GM12873 (cell line): ENCODE results near the gene ABCA12.

Source experiments
- TF ChIP-seq, protein P1 (sequence below): IDR thresholded peaks from 2 replicates; pipeline ENCODE4 v1.5.1; 2012; ENCODE audit warnings: low read depth, mild to moderate bottlenecking, moderate library complexity, low read length, control low read depth; ENCODE audit not compliant: insufficient read depth; ENCODE audit errors: missing control alignments

ABCA12 gene

DNA sequence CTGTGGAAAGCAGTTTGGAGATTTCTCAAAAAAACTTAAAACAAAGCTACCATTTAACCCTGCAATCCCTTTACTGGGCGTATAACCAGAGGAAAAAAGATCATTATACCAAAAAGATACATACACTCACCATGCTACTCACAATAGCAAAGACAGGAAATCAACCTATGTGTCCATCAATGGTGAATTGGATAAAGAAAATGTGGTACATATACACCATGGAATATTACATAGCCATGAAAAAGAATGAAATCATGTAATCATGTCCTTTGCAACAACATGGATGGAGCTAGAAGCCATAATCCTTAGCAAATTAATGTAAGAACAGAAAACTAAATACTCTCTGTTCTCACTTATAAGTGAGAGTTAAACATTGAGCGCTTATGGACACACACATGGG is 18.6 kb downstream of the ABCA12 start:
- TF ChIP-seq, protein P1, sequence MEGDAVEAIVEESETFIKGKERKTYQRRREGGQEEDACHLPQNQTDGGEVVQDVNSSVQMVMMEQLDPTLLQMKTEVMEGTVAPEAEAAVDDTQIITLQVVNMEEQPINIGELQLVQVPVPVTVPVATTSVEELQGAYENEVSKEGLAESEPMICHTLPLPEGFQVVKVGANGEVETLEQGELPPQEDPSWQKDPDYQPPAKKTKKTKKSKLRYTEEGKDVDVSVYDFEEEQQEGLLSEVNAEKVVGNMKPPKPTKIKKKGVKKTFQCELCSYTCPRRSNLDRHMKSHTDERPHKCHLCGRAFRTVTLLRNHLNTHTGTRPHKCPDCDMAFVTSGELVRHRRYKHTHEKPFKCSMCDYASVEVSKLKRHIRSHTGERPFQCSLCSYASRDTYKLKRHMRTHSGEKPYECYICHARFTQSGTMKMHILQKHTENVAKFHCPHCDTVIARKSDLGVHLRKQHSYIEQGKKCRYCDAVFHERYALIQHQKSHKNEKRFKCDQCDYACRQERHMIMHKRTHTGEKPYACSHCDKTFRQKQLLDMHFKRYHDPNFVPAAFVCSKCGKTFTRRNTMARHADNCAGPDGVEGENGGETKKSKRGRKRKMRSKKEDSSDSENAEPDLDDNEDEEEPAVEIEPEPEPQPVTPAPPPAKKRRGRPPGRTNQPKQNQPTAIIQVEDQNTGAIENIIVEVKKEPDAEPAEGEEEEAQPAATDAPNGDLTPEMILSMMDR, result no peak

DNA sequence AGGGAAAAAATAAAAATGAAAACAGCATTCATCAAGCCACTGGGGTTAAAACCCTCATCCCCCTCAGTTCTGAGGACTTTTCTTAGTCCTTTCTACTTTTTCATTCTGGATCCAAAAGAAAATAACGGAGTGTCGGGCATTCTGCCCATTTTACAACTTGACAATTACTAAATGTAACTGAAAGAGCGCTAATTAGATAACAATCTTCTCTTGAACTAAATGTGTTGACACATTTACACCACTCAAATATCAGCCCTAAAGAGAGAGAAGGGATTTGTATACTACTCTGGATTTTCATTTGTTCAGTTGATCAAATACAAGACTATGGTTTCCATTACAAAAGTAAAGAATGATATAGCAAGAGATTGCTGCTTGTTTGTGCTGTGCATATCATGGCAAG is 27.5 kb downstream of the ABCA12 start:
- TF ChIP-seq, protein P1, result no peak

DNA sequence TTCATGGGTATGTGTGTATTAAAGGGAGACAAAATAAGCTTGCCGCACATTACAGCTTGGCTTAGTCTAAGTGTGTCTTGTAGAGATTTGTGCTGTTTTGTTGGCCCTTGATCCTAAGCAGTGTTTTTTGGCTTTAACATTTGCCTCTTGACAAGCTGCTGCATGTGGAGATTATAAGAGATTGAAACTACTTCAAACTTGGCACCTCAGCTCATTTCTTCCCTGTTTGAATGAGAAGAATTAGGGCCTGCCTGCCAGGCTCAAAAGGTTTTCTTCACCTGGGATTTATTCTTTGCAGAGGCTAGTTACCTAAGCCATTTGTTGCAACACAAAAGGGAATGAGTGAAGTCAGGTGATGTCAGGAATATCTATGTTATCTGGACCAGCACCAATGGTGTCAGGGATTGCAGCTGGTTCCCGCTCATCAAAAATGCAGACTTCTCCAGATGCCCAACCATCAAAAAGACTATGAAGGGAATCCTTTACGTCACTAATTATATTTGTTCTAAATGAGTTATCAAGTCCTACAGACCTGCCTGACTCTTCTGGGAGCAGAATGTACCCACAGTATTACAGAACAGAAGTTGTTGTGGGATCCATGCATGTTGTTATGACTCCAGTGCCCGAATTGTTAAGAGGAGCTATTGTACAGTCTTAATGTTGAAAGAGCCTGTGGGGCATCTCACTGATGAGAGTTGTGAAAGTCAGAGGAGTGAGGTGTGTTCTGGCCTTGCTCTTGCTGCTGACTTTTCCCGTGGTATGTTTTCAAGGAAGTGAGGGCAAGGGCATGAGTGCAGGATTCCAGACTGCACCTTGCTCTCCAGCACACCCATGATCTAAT is 31.0 kb downstream of the ABCA12 start:
- TF ChIP-seq, protein P1, result no peak

DNA sequence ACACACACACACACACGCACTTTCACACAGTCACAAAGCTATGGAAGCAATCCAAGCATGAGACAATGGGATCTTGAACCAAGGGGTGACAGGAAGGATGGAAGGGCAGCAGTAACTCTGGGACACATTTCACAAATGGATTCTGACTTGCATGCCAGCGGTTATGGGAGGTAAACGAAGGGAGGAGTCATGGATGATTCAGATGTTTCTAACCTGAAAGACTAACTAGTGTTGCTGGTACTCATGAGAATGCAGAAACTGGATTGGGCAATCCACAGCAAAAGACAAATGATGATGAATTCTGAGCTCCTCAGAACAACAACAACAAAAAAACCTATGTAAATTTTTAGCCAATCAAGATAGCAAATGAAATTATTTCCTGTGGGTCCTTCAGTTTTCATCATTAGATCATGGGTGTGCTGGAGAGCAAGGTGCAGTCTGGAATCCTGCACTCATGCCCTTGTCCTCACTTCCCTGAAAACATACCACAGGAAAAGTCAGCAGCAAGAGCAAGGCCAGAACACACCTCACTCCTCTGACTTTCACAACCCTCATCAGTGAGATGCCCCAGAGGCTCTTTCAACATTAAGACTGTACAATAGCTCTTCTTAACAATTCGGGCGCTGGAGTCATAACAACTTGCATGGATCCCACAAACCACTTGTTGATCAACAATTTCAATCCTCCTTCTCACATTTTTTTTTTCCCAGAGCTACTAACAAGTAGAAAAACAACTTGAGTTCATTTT is 32.6 kb downstream of the ABCA12 start:
- TF ChIP-seq, protein P1, result no peak

DNA sequence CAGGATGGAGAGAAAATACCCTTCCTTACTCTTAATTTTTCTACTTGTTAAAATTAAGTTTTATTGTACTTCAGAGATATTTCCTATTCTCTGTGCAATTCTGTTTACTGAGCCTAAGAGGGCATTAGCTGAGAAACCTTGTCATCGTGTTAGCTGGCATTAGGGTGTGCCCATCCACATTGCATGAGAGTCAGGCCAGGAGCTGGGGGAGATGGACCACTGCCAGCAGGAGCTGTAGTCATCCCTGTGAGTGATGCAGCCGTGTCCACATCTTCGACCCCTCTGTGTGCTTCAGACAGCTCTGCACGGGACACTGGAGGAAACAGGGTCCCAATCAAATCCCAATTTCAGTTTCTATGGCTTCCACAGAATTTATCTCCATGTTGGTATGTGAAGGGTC is 34.2 kb downstream of the ABCA12 start:
- TF ChIP-seq, protein P1, result no peak

DNA sequence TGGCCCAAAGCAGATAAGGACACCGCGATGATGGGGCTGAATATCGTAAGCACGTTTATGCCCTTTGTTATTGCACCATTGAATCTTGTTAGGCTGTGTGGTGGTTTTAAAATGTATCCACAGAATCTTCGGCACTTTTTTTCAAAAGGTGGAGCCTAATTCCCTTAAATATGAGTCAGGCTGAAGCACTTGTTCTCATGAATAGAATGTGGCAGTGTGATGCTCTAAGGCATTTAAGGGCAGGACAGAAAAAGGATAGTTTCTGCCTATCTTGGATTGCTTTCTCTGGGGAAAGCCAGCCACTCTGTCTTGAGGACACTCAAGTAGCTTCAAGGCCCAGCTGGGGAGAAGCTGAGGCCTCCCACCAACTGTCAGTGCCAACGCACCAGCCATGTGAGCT is 39.6 kb downstream of the ABCA12 start:
- TF ChIP-seq, protein P1, result no peak

DNA sequence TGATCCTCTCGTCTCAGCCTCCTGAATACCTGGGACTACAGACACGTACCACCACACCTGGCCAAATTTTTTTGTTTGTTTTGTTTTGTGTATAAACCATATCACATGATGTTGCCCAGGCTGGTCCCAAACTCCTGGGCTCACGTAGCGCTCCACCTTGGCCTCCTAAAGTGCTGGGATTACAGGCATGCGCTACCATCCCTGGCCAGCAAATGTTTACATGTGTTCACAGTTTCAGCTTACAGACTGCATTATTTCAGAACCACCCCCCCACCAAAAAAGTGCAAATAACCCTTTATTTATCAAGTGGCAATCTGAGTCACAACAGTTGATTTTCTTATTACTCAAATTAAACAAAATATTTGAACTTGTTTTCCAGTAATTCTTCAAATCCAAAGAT is 54.3 kb downstream of the ABCA12 start:
- TF ChIP-seq, protein P1, result no peak
